ENCODE measurements around the gene MFSD12. TPM values are rescaled to one million over a fixed set of nuclear protein-coding genes. Genes with fewer than 3 reads are reported as not detected.
A peak's percentile ranks its signal among the peaks of the same experiment; 100 is the strongest.

The MFSD12 gene
- total and polyA plus RNA-seq, 7 donors: 2.4 to 53.5 (median 22.1) TPM

- H3K27ac ChIP-seq: no peak within 1 kb of the TSS
- TF ChIP-seq CTCF (IDR thresholded peaks at IDR 0.05): no peak
- TF ChIP-seq EP300 (IDR thresholded peaks at IDR 0.05): no peak
- TF ChIP-seq POLR2AphosphoS5 (IDR thresholded peaks at IDR 0.05): no peak
- TF ChIP-seq POLR2A (IDR thresholded peaks at IDR 0.05): no peak
- H3K9me3 ChIP-seq: no peaks in the 10 kb centered on the region
- no peak within 1 kb of the TSS for H3K4me3 ChIP-seq
- H3K4me1 ChIP-seq: peaks cover 0 to 6% (median 2%) of the 10 kb centered on the region in 4 donors
- DNase-seq: no peak
- intact Hi-C loops (cut with DNase I): no loop called here
- H3K36me3 ChIP-seq: peaks cover 0 to 37% (median 12%) of the 10 kb centered on the region in 4 donors
- 70 to 72% methylated on average over 28 of the region's 28 CpGs for WGBS, 2 donors
- H3K27me3 ChIP-seq: no peaks in the 10 kb centered on the region
Measured at GRCh38 chr19:3538965-3539755, 18.2 kb downstream of the MFSD12 start, which contains the start of gene TEKTIP1. TSS of gene TEKTIP1 (plus strand) at chr19:3539174. CDS start at chr19:3539178, 4 bp downstream.

DNA sequence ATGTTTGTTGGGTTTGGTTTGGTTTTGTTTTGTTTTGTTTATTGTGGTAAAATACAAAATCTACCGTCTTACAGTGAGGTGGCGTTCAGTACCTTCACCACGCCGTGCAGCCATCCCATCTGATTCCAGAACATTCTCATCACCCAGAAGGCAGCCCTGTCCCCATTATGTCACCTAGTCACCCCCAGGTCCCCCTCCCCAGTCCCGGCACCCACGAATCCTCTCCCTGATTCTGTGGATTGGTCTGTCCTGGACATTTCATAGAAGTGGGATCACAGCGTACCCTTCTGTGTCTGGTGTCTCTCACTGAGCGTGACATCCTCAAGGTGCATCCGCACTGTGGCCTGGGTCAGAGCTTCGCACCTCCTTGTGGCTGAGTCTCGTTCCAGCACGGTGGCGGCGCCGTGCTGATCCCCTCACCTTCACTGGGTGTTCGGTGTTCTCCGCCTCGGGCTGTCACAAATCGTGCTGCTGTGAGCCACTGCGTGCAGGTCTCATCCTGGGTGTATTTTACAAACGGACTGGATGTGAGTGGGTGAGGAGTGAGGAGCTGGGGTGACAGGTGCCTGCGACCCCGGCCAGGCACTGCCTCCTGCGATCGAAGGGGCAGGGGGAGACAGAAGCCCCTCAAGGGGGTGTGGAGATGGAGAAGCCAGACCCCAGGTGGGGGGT, 19.0 kb downstream of the MFSD12 start:
- H3K4me1 ChIP-seq: peaks cover 0 to 6% (median 2%) of the 10 kb centered on the region in 4 donors
- no peaks in the 10 kb centered on the region for H3K9me3 ChIP-seq
- no peak for DNase-seq
- no peak overlapping the region for H3K4me3 ChIP-seq
- TF ChIP-seq POLR2AphosphoS5 (IDR thresholded peaks at IDR 0.05) (no peak), CTCF (IDR thresholded peaks at IDR 0.05) (no peak), EP300 (IDR thresholded peaks at IDR 0.05) (no peak), POLR2A (IDR thresholded peaks at IDR 0.05) (no peak)
- no peaks in the 10 kb centered on the region for H3K27me3 ChIP-seq
- intact Hi-C loops (cut with DNase I): no loop called here
- WGBS, 2 donors: 84 to 88% methylated on average over 25 of the region's 25 CpGs
- no peak overlapping the region for H3K27ac ChIP-seq
- peaks cover under 1 to 39% (median 19%) of the 10 kb centered on the region in 4 donors for H3K36me3 ChIP-seq

GRCh38 chr19:3537438-3538240, 19.7 kb downstream of the MFSD12 start:
- Histone ChIP-seq H3K4me1 (peaks cover 0 to 6% (median 2%) of the 10 kb centered on the region in 4 donors), H3K27me3 (no peaks in the 10 kb centered on the region), H3K36me3 (peaks cover 7 to 43% (median 26%) of the 10 kb centered on the region in 4 donors), H3K27ac (peak overlapping the region in 2 of 4 donors; percentile 57 to 66), H3K9me3 (no peaks in the 10 kb centered on the region), H3K4me3 (peak overlapping the region in 1 of 4 donors; percentile 11)
- no peak for DNase-seq
- intact Hi-C loops (cut with DNase I): no loop called here
- 83 to 85% methylated on average over 22 of the region's 22 CpGs for WGBS, 2 donors
- TF ChIP-seq CTCF (IDR thresholded peaks at IDR 0.05): no peak
- TF ChIP-seq POLR2A (IDR thresholded peaks at IDR 0.05): no peak
- TF ChIP-seq EP300 (IDR thresholded peaks at IDR 0.05): no peak

- no peaks in the 10 kb centered on the region for H3K9me3 ChIP-seq
- intact Hi-C loops (cut with DNase I): no loop called here
- H3K4me1 ChIP-seq: peaks cover 0 to 6% (median 2%) of the 10 kb centered on the region in 4 donors
- H3K27me3 ChIP-seq: no peaks in the 10 kb centered on the region
- 74 to 81% methylated on average over 13 of the region's 13 CpGs for WGBS, 2 donors
- TF ChIP-seq POLR2A (IDR thresholded peaks at IDR 0.05) (no peak), CTCF (IDR thresholded peaks at IDR 0.05) (no peak), POLR2AphosphoS5 (IDR thresholded peaks at IDR 0.05) (no peak), EP300 (IDR thresholded peaks at IDR 0.05) (no peak)
- H3K4me3 ChIP-seq: peak overlapping the region in 1 of 4 donors; percentile 11
- no peak for DNase-seq
- H3K36me3 ChIP-seq: peaks cover 13 to 49% (median 31%) of the 10 kb centered on the region in 4 donors
- peak overlapping the region in 3 of 4 donors; percentile 52 to 66 (median 57) for H3K27ac ChIP-seq
Measured at GRCh38 chr19:3537101-3537437, 20.3 kb downstream of the MFSD12 start.
